Measurements from ENCODE around the gene PRSS3. TPM values are rescaled to one million over a fixed set of nuclear protein-coding genes. Genes with fewer than 3 reads are reported as not detected.
"Not testable (repeated sequence)": the region's sequence is repeated elsewhere in the genome, so short reads cannot be mapped to it uniquely, and the experiment has no call there.

PRSS3 gene
- total and polyA plus RNA-seq, 9 of the 15 experiments (the other 6 are each of a cell fraction or from before 2014, with no cell fraction given), result 0.35 to 0.42 TPM; not detected in 7

DNA sequence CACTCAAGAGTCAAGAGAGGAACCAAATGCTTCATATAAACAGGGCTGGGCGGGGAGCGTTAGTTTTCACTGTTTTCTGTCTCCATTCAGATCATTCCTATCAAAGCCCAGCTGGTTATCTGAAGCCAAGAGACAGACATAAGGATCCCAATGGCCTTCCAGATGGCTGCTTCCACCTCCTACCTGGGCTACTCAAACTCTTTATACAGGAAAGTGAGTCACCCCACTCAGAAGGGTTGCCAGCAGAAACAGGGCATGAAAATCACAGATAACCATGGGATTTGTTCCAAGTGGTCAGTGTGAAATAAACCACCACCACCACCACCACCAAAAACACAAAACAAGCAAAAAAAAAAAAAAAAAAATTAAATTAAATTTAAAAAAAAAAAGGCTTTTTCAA lies 5.5 kb downstream of the PRSS3 start:
- Histone ChIP-seq H3K27me3 (ENCODE audit: control insufficient read depth in 2 of 2, insufficient read depth in 2 of 2, low read length in 2 of 2) (peaks cover 5 to 33% of the 10 kb centered on the region in 2 experiments; a peak in 4 of 5 replicates), H3K4me2 (ENCODE audit: insufficient read depth, low read length) (no peak overlapping the region), H3K4me3 (no peak overlapping the region), H3K9me3 (replicated peaks; ENCODE audit: control insufficient read depth, insufficient read depth, low read depth, low read length) (no peaks in the 10 kb centered on the region), H3K27ac (ENCODE audit: extremely low read depth, low read depth, low read length) (no peak overlapping the region), H3K9ac (ENCODE audit: insufficient read depth in 1 of 2, low read depth in 2 of 2, low read length in 2 of 2) (no peak overlapping the region), H3K9me1 (ENCODE audit: control insufficient read depth, insufficient read depth, low read length) (no peaks in the 10 kb centered on the region), H3K4me1 (replicated peaks in 1 of 2; ENCODE audit: control insufficient read depth in 2 of 2, insufficient read depth in 2 of 2, low read length in 2 of 2) (no peaks in the 10 kb centered on the region), H2AFZ (ENCODE audit: low read depth, low read length) (no peak overlapping the region), H4K20me1 (replicated peaks; ENCODE audit: control insufficient read depth, insufficient read depth, low read length) (no peaks in the 10 kb centered on the region), H3K36me3 (ENCODE audit: control insufficient read depth, insufficient read depth, low read length) (no peaks in the 10 kb centered on the region), H3K79me2 (ENCODE audit: control insufficient read depth, insufficient read depth, low read length) (no peaks in the 10 kb centered on the region)
- POLR2A ChIA-PET, result no interaction called here
- CTCF ChIA-PET (ENCODE audit: low intra/inter-chr PET ratio), result no interaction called here
- no peak for DNase-seq (ENCODE audit: extremely low read depth in 1 of 4, low spot score in 3 of 4)
- in situ Hi-C loops (cut with MboI), result no loop called here
- 21% methylated on average over 2 of the region's 2 CpGs for WGBS (ENCODE audit: insufficient coverage, low coverage, missing lambda C conversion rate)
- no peak for FAIRE-seq
- intact Hi-C loops (cut with micrococcal nuclease), result no loop called here
- no peak for TF ChIP-seq EZH2 (IDR thresholded peaks at IDR 0.05; ENCODE audit: borderline replicate concordance, low read depth, low read length)
- 0 out of 2 replicates have a peak, but pooled peaks have one; percentile 4 for TF ChIP-seq CBFA2T2 (conservative IDR thresholded peaks at IDR 0.05)
- TF ChIP-seq KLF16 (IDR thresholded peaks at IDR 0.05), result no peak
- no peak for ATAC-seq
- no TSS peak for BruUV-seq (replicated peaks)

DNA sequence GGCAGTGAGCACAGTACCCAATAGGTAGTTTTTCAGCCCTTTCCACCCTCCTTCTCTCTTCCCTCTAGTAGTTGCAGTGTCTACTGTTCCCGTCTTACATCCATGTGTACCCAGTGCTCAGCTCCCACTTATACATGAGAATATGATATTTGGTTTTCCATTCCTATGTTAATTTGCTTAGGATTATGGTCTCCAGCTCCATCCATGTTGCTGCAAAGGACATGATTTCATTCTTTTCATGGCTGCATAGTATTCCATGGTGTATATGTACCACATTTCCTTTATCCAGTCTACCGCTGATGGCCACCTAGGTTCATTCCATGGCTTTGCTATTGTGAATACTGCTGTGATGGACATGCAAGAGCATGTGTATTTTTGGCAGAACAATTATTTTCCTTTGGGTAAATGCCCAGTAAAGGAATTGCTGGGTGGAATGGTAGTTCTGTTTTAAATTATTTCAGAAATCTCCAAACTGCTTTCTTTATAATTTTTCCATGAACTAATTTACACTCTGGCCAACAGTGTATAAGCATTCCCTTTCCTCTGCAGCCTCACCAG lies 6.7 kb downstream of the PRSS3 start:
- H3K4me3 ChIP-seq; H3K27ac ChIP-seq (ENCODE audit: extremely low read depth, low read depth, low read length); H3K9ac ChIP-seq (ENCODE audit: insufficient read depth in 1 of 2, low read depth in 2 of 2, low read length in 2 of 2); H2AFZ ChIP-seq (ENCODE audit: low read depth, low read length); FAIRE-seq; H4K20me1 ChIP-seq (replicated peaks; ENCODE audit: control insufficient read depth, insufficient read depth, low read length); DNase-seq (ENCODE audit: extremely low read depth in 1 of 4, low spot score in 3 of 4); BruUV-seq (replicated peaks); H3K36me3 ChIP-seq (ENCODE audit: control insufficient read depth, insufficient read depth, low read length); in situ Hi-C loops (cut with MboI); H3K9me3 ChIP-seq (replicated peaks; ENCODE audit: control insufficient read depth, insufficient read depth, low read depth, low read length); intact Hi-C loops (cut with micrococcal nuclease); H3K4me2 ChIP-seq (ENCODE audit: insufficient read depth, low read length); ATAC-seq; H3K9me1 ChIP-seq (ENCODE audit: control insufficient read depth, insufficient read depth, low read length); H3K79me2 ChIP-seq (ENCODE audit: control insufficient read depth, insufficient read depth, low read length); CTCF ChIA-PET (ENCODE audit: low intra/inter-chr PET ratio); H3K4me1 ChIP-seq (replicated peaks in 1 of 2; ENCODE audit: control insufficient read depth in 2 of 2, insufficient read depth in 2 of 2, low read length in 2 of 2); POLR2A ChIA-PET: not testable (repeated sequence)
- 42% methylated on average over 2 of the region's 2 CpGs for WGBS (ENCODE audit: insufficient coverage, low coverage, missing lambda C conversion rate)
- H3K27me3 ChIP-seq (ENCODE audit: control insufficient read depth in 2 of 2, insufficient read depth in 2 of 2, low read length in 2 of 2), result peaks cover 5 to 31% of the 10 kb centered on the region in 2 experiments; a peak in 4 of 5 replicates
- TF ChIP-seq ZNF146 (CRISPR knock-in tag; IDR thresholded peaks at IDR 0.05; ENCODE audit: unreplicated experiment), result peak; percentile 67

DNA sequence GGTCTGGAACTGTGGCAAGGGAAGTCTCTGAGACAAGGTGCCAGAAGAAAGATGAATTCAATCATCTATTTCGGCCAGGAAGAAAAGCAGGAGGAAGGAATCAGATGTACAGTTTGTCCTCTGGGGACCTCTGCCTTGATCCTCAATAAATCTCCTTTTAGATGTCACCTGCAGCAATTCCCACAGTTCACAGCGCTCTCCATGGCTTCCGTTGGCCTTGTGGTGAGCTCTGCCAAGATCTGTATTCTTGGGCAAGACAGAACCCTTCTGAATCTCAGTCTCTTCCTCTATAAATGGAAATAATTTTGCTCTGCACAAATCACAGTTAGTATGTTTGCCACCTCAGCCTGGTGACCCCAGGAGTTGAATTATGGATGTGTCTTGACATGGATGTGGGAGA lies 8.8 kb downstream of the PRSS3 start:
- POLR2A ChIA-PET; H3K4me3 ChIP-seq; H3K27ac ChIP-seq (ENCODE audit: extremely low read depth, low read depth, low read length); H2AFZ ChIP-seq (ENCODE audit: low read depth, low read length); ATAC-seq; H3K36me3 ChIP-seq (ENCODE audit: control insufficient read depth, insufficient read depth, low read length); in situ Hi-C loops (cut with MboI); H3K9ac ChIP-seq (ENCODE audit: insufficient read depth in 1 of 2, low read depth in 2 of 2, low read length in 2 of 2); CTCF ChIA-PET (ENCODE audit: low intra/inter-chr PET ratio); H4K20me1 ChIP-seq (replicated peaks; ENCODE audit: control insufficient read depth, insufficient read depth, low read length); H3K4me1 ChIP-seq (replicated peaks in 1 of 2; ENCODE audit: control insufficient read depth in 2 of 2, insufficient read depth in 2 of 2, low read length in 2 of 2); FAIRE-seq; intact Hi-C loops (cut with micrococcal nuclease); BruUV-seq (replicated peaks); H3K4me2 ChIP-seq (ENCODE audit: insufficient read depth, low read length); H3K79me2 ChIP-seq (ENCODE audit: control insufficient read depth, insufficient read depth, low read length); H3K9me1 ChIP-seq (ENCODE audit: control insufficient read depth, insufficient read depth, low read length); H3K9me3 ChIP-seq (replicated peaks; ENCODE audit: control insufficient read depth, insufficient read depth, low read depth, low read length); DNase-seq (ENCODE audit: extremely low read depth in 1 of 4, low spot score in 3 of 4): not testable (repeated sequence)
- peaks cover 0 to 10% of the 10 kb centered on the region in 2 experiments; a peak in 4 of 5 replicates for H3K27me3 ChIP-seq (ENCODE audit: control insufficient read depth in 2 of 2, insufficient read depth in 2 of 2, low read length in 2 of 2)
- WGBS (ENCODE audit: insufficient coverage, low coverage, missing lambda C conversion rate), result 30% methylated on average over 3 of the region's 3 CpGs
